ENCODE data around the gene MAFF.

- TF ChIP-seq CTCF (conservative IDR thresholded peaks at IDR 0.05 in 1 of 2, IDR thresholded peaks at IDR 0.05 in 1 of 2; ENCODE audit: low read depth in 1 of 2, low read length in 2 of 2): no peak
- no peak for TF ChIP-seq EZH2 (IDR thresholded peaks at IDR 0.05; ENCODE audit: low read length, missing control alignments)
Measured at GRCh38 chr22:38213319-38213989, 11.7 kb downstream of the MAFF start.

All from fibroblast of lung (primary cell).